Ectodermal cell (in vitro differentiated cells): Measurements from ENCODE around the gene DGCR6.
"Not testable (repeated sequence)": the region's sequence is repeated elsewhere in the genome, so short reads cannot be mapped to it uniquely, and the experiment has no call there.

Experiments
- H3K27ac ChIP-seq: 2 replicates; pipeline ENCODE4 v1.7.0; 2013; ENCODE audit warnings: mild to moderate bottlenecking, low read depth, low read length; ENCODE audit not compliant: insufficient read depth, poor library complexity, severe bottlenecking
- H3K27me3 ChIP-seq: 2 replicates; pipeline ENCODE4 v1.7.0; 2013; ENCODE audit warnings: mild to moderate bottlenecking, low read length; ENCODE audit not compliant: insufficient read depth, control insufficient read depth, poor library complexity, severe bottlenecking
- H3K36me3 ChIP-seq: one replicate; pipeline ENCODE4 v1.7.0; 2013; ENCODE audit warnings: low read length; ENCODE audit not compliant: control insufficient read depth, insufficient read depth
- H3K4me1 ChIP-seq: one replicate; pipeline ENCODE4 v1.7.0; 2013; ENCODE audit warnings: low read length; ENCODE audit not compliant: control insufficient read depth, insufficient read depth
- H3K4me3 ChIP-seq: 2 replicates; pipeline ENCODE4 v1.7.0; 2013; ENCODE audit warnings: low read depth, low read length, control low read depth; ENCODE audit not compliant: insufficient read depth
- H3K9me3 ChIP-seq: 2 replicates; pipeline ENCODE4 v1.7.0; 2013; ENCODE audit warnings: mild to moderate bottlenecking, low read length, moderate library complexity; ENCODE audit not compliant: control insufficient read depth
- WGBS, 2 experiments: methylation state at CpG; one replicate each; pipeline ENCODE4 v1.1.7; 2013; ENCODE audit warnings: missing lambda C conversion rate in 2 of 2; 5-methylcytosine and 5-hydroxymethylcytosine counted together

DGCR6 gene

DNA sequence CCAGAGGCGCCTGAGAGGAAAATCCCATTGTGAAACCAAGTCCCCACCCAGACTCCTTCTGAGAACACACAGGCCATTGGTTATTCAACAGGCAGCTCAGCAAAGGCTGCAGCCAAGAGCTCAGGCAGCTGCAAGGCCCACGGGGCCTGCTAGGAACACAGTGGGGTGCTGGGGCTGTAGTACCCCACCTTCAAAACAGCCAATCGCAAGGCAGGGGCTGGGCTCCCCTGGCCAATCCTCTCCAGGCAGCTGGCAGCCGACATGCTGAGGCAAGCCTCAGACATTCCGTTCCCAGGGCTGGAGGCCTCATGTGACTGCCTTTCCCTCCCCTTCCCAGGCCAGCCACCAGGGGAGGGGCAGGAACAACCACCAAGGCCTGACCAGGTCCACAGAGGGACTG lies 23.3 kb downstream of the DGCR6 start:
- Histone ChIP-seq H3K9me3 (no peaks in the 10 kb centered on the region), H3K4me1 (no peaks in the 10 kb centered on the region), H3K4me3 (no peak overlapping the region), H3K36me3 (no peaks in the 10 kb centered on the region), H3K27ac (no peak overlapping the region), H3K27me3 (no peaks in the 10 kb centered on the region)
- WGBS, 2 experiments = no CpG with 5 or more reads among the region's 5 CpGs

DNA sequence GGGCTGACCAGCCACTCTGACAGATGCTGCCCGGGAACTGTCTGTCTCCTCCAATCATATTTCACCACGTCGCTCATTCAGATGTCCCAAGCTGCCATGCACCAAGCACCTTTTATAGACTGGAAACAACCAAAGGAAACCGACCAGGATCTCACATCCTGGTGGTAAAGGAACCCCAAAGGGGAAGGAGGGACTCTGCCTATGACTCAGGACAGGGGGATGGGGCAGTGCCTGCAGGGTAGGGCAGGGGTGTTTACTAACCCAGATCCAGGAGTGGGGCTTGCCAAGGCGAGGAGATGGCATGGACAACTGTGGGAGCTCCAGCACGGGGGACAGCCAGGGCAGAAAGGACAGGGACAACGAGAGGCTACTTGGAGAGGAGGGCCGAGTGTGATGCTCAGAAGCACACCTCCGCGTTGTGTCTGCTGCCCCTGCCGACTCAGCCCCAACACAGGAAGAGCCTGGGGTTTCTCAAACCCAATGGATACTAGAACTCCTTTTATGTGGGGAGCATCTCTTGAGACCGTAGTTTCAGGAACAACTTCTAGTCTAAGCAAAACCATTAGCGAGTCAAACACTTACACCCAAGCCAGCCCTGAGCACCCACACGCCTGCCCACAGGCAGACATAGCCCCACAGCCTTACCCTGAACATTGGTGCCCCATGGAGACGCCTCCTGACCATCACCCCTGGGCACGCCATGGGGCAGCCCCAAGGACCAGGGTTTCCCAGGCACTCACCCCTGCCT lies 26.0 kb downstream of the DGCR6 start:
- no peaks in the 10 kb centered on the region for H3K4me1 ChIP-seq
- WGBS, 2 experiments = no CpG with 5 or more reads among the region's 16 CpGs

DNA sequence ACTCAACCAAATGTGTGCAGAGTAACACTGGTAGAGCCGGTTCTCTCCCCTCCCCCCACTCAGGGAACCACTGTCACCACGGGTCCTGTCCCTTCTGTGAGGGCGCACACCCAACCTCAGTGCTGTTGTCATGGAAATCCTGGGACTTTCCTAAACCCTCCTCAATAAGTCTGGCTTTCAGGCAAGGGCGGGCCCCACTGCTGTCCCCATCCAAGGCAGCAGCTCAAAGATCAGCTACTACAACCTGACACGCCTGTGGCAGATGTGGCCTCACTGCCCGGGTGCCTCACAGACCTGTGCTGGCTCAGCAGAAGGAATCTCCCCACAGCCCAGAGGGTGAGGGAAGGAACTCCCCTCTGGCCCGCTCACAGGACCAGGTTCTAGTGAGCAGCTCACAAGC lies 27.8 kb downstream of the DGCR6 start:
- WGBS, 2 experiments = no CpG with 5 or more reads among the region's 7 CpGs
- Histone ChIP-seq H3K9me3 (no peaks in the 10 kb centered on the region), H3K36me3 (no peaks in the 10 kb centered on the region), H3K27me3 (no peaks in the 10 kb centered on the region), H3K27ac (no peak overlapping the region), H3K4me1 (no peaks in the 10 kb centered on the region), H3K4me3 (no peak overlapping the region)

More for the DNA sequence above, 26.0 kb downstream of the DGCR6 start:
- Histone ChIP-seq H3K27ac (no peak overlapping the region), H3K36me3 (no peaks in the 10 kb centered on the region), H3K9me3 (no peaks in the 10 kb centered on the region), H3K27me3 (no peaks in the 10 kb centered on the region), H3K4me3 (no peak overlapping the region)

DNA sequence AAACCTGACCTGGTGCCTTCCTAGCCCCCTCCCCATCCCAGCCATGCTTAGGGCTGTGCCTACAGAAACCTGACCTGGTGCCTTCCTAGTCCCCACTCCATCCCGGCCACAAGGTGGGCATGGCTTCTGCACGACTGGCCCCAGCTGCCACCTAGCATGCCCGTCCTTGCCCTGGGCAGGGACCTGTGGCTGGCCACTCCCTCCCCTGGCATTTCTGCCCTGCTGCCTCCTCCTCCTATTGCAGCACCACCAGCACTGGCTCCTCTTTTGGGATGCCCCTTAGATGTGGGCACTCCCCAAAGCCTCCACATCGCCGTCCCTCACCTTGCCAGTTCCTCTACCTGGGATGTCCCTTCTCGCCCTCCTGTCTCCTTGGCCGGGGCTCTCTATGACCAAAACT lies 28.6 kb downstream of the DGCR6 start:
- H3K27me3 ChIP-seq, H3K4me1 ChIP-seq: not testable (repeated sequence)
- WGBS, 2 experiments = no CpG with 5 or more reads among the region's 7 CpGs

DNA sequence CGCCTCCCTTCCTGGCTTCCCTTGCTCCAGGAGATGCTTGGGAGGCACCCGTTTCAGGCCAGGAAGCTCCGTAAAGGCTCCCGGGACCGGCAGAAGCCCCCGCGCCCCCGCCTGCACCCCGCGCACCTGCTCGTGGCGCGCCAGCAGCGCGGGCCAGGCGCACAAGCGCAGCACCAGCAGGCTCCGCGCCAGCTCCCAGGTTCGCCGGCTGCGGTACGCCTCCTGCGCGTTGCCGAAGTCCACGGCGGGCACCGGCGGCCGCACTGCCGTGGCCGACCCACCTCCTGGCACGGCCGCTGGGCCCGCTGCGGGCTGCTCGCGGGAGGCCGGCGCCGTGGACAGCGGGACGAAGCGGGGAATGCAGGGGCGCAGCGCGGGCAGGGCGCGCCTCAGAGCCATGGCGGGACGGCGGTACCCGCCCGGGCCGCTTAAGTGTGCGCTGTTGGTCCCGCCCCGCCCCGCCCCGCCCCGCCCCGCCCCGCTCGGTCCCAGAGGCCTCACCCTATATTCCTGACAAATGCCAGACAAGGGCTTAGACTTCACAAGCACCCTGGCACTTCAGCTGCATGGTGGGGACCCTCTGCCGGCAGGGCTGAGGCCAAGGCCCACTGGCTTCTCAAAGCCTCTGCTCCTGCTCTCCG lies 29.9 kb downstream of the DGCR6 start, which contains the start of gene PRODH:
TSS of gene PRODH (minus strand) at position 405 of the 641 bp plus-strand sequence. CDS start at position 399, 6 bp downstream.
- no peaks in the 10 kb centered on the region for H3K9me3 ChIP-seq
- no peaks in the 10 kb centered on the region for H3K36me3 ChIP-seq
- no peak within 1 kb of the TSS for H3K4me3 ChIP-seq
- H3K27ac ChIP-seq = no peak within 1 kb of the TSS
- no CpG with 5 or more reads among the region's 67 CpGs for WGBS, 2 experiments
- H3K4me1 ChIP-seq = no peaks in the 10 kb centered on the region
- H3K27me3 ChIP-seq = no peaks in the 10 kb centered on the region

More for the DNA sequence above, 28.6 kb downstream of the DGCR6 start:
- H3K27ac ChIP-seq, H3K9me3 ChIP-seq, H3K4me3 ChIP-seq, H3K36me3 ChIP-seq: not testable (repeated sequence)

DNA sequence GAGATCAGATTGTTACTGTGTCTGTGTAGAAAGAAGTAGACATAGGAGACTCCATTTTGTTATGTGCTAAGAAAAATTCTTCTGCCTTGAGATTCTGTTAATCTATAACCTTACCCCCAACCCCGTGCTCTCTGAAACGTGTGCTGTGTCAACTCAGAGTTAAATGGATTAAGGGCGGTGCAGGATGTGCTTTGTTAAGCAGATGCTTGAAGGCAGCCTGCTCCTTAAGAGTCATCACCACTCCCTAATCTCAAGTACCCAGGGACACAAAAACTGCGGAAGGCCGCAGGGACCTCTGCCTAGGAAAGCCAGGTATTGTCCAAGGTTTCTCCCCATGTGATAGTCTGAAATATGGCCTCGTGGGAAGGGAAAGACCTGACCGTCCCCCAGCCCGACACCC lies 32.6 kb downstream of the DGCR6 start:
- WGBS, 2 experiments = no CpG with 5 or more reads among the region's 8 CpGs
- H3K36me3 ChIP-seq, H3K9me3 ChIP-seq, H3K27ac ChIP-seq, H3K4me1 ChIP-seq, H3K4me3 ChIP-seq, H3K27me3 ChIP-seq: not testable (repeated sequence)

DNA sequence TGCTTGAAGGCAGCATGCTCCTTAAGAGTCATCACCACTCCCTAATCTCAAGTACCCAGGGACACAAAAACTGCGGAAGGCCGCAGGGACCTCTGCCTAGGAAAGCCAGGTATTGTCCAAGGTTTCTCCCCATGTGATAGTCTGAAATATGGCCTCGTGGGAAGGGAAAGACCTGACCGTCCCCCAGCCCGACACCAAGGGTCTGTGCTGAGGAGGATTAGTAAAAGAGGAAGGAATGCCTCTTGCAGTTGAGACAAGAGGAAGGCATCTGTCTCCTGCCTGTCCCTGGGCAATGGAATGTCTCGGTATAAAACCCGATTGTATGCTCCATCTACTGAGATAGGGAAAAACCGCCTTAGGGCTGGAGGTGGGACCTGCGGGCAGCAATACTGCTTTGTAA lies 41.0 kb downstream of the DGCR6 start:
- H3K27ac ChIP-seq, H3K36me3 ChIP-seq, H3K27me3 ChIP-seq, H3K4me3 ChIP-seq, H3K4me1 ChIP-seq, H3K9me3 ChIP-seq: not testable (repeated sequence)
- whole genome bisulfite sequencing, 2 experiments = 4 to 18% methylated on average over 5 of the region's 9 CpGs

DNA sequence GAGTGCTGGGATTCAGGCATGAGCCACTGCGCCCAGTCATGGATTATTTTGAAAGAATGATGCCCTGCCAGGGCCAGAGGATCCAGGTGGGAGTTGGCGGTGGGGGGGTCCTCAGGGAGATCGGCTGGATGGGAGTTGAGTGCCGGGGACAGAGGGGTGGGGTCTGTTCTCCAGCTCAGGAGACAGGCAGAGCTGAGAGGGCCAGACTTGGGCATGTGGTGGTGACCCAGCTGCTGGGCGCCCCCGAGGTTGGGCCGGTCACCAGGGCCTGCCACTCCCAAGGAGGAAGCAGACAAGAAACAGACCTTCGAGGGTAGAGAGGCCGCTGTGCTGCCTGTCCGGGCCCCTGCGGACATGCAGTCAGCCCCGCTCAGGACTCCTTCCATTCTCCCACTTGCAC lies 41.8 kb downstream of the DGCR6 start:
- H3K27ac ChIP-seq = no peak overlapping the region
- no peak overlapping the region for H3K4me3 ChIP-seq
- H3K9me3 ChIP-seq = no peaks in the 10 kb centered on the region
- peaks cover 5% of the 10 kb centered on the region for H3K4me1 ChIP-seq
- WGBS, 2 experiments = 85 to 86% methylated on average over 12 of the region's 12 CpGs
- H3K36me3 ChIP-seq = no peaks in the 10 kb centered on the region
- H3K27me3 ChIP-seq = no peaks in the 10 kb centered on the region

DNA sequence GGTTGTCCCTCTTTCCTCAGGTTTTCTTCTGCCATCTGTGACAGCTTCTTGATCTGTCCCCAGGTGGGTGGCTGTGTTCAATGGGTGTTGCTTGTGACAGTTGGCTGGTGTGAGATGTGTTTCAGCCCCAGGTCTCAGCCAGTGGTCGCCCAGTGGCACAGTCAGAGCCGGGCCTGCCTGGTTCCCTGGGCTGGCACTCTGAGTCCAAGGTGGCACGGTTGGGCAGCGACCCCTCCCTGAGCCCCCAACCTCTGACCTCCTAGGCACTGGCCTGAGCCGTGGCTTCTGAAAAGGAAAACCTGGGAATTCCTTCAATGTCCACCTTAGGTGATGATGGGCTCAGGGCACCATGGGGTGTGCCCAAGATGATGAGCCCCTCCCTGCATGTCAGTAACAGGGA lies 44.0 kb downstream of the DGCR6 start:
- no peaks in the 10 kb centered on the region for H3K36me3 ChIP-seq
- H3K27ac ChIP-seq = no peak overlapping the region
- H3K27me3 ChIP-seq = no peaks in the 10 kb centered on the region
- H3K9me3 ChIP-seq = no peaks in the 10 kb centered on the region
- H3K4me1 ChIP-seq = peaks cover 5% of the 10 kb centered on the region
- WGBS, 2 experiments = 92 to 95% methylated on average over 5 of the region's 5 CpGs
- no peak overlapping the region for H3K4me3 ChIP-seq

DNA sequence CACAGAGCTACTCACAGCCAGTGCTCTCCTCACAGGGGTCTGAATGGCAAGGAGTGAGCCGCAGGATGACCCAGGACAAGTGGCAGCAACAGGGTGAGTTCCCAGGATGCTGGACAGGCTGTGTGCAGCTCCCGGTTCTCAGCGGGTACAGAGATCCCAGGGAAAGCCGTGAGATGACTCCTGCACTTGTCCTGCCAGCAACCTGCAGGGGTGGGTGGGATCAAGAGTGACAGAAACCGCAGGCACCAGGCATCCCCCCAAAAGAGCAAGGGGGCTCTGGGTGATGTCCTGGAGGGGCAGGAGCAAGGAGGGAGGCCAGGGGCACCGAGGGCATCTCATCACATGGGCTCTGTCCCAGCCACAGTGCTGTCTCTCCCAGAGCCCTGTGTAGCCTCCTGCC lies 45.9 kb downstream of the DGCR6 start:
- no peaks in the 10 kb centered on the region for H3K9me3 ChIP-seq
- no peaks in the 10 kb centered on the region for H3K27me3 ChIP-seq
- H3K36me3 ChIP-seq = no peaks in the 10 kb centered on the region
- peaks cover 5% of the 10 kb centered on the region for H3K4me1 ChIP-seq
- no peak overlapping the region for H3K4me3 ChIP-seq
- no peak overlapping the region for H3K27ac ChIP-seq
- 92 to 96% methylated on average over 6 of the region's 6 CpGs for WGBS, 2 experiments
